CD1c-positive myeloid dendritic cell (primary cell): Measurements from ENCODE around the gene TIMM21.

Experiments
- DNase-seq: peaks from one replicate; pipeline ENCODE4 v3.0.0-alpha.2; 2016; ENCODE audit errors: extremely low spot score

TIMM21 gene, protein sequence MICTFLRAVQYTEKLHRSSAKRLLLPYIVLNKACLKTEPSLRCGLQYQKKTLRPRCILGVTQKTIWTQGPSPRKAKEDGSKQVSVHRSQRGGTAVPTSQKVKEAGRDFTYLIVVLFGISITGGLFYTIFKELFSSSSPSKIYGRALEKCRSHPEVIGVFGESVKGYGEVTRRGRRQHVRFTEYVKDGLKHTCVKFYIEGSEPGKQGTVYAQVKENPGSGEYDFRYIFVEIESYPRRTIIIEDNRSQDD

DNA sequence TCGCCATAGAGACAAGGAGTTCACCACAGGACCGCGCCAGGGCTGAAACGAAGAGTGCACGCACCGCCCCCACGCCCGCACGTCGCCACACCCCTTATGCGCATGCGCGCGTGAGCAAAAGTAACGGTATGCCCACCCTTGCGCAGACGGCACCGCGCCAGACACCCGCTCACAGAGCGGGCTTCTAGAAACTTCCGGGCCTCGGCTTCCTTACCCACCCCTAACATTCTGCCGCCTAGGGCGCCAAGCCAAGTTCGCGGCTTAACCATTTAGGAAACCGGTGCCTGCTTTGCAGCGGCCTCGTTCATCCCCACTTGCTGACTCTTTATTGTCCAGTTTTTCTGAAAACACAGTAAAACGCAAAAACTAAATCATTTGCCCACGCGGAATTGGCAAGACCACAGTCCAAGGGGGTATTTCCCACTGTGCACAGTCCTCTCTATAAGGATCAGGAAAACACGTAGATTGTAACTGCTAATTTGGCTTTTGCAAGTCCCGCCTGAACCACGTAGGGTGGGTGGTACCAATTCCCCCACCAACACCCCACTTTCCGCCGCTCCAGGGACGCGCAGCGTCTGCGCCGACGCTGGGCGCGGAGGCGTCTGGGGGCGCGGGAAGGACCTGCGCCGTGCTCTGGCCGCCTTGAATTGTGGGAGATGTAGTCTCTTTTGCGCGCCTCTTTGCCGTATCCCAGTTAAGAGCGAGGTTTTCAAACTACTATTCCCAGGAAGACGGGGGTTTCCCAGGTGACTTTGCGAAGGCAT is at the start of gene TIMM21, which contains the start of gene FBXO15:
TIMM21 (plus strand) TSS at position 745 of the 764 bp plus-strand sequence. CDS start 286 bp downstream, outside the sequence.
FBXO15 (minus strand) TSS at position 56 of the 764 bp plus-strand sequence; CDS start at position 7, 49 bp downstream.
- DNase-seq = peak; percentile 99

DNA sequence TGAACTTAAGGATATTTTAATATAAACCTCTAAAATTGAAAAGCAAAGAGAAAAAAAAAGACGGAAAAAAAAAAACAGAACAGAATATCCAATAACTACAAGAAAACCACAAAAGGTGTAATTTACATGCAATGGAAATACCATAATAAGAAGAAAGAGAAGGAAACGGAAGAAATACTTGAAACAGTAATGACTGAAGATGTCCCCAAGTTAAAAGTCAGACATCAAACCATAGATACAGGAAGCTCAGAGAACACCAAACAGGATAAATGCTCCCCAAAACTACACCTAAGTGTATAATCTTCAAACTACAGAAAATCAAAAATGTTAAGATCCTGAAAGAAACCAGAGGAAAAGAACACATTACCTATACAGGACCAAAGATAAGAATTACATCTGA is 39.9 kb upstream of the TIMM21 start:
- no peak for DNase-seq

DNA sequence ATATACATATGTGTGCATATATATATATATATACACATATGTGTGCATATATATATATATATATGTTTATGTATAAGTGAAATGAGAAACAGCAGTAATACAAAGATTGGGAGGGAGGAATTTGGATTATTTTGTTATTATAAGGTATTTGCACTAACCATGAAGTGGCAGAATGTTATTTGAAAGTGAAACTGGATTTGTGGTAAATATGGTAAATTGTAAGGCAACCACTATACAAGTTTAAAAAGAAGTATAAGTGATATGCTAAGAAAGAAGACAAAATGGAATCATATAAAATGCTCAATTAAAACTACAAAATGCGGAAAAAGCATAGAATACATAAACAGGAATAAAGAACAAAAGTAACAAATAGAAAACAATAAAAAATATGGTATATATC is 38.2 kb upstream of the TIMM21 start:
- DNase-seq = no peak

DNA sequence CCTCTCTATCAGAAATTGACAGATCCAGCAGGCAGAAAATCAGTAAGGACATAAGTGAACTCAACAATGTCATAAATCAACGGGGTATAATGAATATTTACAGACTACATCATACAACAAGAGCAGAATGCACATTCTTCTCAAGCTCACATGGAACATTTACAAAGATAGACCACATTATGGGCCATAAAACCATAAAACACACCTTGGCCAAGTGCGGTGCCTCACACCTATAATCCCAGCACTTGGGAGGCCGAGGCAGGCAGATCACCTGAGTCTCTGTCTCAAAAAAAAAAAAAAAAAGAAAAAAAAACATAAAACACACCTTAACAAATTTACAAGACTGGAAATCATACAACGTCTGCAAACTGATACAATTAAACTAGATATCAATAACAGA is 37.3 kb upstream of the TIMM21 start:
- DNase-seq = no peak

DNA sequence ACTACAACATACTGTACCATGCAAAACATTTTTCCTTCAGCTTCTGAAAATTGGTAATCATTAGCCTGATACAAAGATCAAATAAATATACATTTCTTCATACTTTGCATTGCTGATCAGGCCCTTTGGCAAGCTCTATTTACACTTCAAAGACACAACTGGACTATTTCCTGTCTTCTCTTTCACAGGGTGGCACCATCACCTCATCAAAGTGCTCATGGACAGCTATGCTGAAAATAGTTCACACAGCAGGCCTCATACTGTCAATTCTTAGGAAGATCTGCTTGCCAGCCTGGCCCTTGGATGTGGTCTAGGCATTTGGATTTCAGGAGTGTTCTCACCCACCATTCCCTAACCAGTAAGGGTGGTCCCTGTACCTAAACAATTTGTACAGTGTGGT is 34.6 kb upstream of the TIMM21 start:
- no peak for DNase-seq

DNA sequence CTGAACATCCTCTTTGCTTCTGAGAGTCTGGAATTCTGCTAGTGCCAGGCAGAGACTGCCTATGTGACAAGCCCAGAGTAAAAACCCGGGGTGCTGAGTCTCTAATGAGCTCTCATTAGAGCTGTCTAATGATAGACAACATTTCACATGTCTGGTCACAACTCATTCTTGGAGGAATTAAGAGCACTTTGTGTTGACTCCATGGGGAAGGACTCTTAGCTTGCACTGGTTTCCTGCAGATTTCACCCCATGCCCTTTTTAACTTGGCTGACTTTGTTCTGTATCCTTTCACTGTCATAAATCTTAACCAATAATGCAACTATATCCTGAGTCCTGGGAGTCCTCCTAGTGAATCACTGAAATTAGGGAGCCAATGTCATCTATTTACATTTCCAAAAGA is 34.2 kb upstream of the TIMM21 start:
- DNase-seq = no peak

DNA sequence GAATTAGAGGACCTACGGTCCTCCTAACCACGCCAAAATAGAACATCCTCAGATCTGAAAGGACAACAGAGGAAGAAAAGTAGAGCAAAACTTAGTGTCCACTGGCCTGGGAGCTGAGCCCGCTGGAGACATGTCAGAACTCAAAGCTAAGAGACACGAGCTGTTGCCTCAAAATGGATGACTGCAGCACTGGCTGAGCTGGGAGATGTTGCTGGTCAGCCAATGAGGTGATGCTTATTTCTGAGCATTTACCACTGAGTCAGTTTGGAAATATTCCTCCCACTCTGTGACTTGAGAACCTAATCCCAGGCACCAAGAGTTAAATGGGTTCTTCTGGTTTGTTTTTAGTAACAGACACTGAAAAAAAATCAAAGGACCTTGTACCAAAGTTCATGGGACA is 33.3 kb upstream of the TIMM21 start:
- DNase-seq = no peak

DNA sequence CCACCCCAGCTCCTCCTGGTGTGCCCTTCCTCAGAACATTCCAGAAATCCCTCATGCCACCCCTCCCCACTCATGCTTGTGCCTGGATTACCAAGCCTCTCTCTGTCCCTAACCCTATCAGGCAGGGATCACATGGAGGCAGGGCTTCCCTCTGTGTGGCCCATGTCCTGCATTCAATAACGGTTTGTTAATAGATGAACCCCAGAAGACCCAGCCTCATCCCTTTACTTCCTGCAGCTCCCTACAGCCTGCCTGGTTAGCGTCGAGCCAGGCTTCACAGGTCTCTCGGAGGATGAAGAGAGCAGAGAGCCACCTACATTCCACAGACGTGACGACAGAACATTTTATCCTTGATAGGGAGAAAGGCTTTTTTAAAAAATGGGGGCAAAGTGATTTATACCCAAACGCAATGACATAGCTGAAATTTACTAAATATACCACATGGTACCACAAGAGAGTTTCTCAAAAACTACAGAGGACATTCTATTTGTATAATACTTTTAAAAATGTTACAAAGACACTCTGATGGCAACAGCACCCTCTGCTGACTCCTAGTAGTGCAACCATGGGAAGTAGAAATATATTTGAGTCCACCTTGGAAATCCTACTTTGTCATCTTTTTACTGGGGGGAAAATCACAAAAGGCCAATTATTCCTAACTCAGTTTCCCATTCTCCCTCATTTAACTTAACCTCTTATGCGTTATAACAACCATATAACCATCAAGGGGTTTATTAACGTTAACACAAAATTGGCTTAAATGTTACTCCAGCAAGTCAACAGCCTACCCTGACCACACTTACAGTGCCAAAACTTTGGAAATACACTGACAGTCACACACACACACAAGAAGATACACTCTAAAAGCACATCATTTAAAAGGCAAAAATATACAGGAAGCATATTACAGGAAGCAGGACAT is 31.4 kb upstream of the TIMM21 start:
- peak; percentile 26 for DNase-seq

DNA sequence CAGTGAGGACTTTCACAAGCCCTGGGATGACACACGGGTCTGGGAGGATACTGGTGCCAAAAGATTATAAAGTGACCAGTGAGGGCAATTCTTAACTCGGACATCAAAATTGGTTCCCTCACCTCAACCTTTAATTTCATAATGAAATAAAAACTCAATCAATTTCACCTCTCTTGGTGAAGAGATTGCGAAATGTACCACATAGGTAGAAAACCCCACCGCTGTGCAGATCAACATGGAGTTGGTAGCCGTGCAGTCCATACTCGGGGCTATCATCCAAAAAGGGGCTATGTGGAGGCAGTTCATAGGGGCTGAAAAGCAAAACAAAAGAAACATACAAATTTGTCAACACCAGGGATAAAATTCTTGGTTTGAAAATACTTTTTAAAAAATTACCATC is 25.1 kb upstream of the TIMM21 start:
- no peak for DNase-seq

DNA sequence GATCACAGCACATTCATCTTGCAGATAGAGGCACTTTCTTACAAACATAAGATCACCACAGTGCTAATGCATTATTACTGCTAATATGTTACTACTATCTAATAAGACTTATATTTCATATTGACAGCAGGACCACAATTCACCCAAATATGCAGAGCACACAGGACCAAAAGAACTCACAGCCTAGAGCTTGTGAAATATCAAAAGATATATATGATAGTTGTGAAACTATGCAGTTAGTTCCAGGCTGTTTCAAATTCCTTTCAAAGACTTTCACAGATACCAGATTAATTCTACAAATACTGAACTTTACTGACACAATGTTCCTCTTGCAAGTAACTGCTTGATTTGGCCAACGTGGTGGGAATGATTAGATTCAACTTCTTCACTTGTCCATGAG is 23.7 kb upstream of the TIMM21 start:
- DNase-seq = no peak

DNA sequence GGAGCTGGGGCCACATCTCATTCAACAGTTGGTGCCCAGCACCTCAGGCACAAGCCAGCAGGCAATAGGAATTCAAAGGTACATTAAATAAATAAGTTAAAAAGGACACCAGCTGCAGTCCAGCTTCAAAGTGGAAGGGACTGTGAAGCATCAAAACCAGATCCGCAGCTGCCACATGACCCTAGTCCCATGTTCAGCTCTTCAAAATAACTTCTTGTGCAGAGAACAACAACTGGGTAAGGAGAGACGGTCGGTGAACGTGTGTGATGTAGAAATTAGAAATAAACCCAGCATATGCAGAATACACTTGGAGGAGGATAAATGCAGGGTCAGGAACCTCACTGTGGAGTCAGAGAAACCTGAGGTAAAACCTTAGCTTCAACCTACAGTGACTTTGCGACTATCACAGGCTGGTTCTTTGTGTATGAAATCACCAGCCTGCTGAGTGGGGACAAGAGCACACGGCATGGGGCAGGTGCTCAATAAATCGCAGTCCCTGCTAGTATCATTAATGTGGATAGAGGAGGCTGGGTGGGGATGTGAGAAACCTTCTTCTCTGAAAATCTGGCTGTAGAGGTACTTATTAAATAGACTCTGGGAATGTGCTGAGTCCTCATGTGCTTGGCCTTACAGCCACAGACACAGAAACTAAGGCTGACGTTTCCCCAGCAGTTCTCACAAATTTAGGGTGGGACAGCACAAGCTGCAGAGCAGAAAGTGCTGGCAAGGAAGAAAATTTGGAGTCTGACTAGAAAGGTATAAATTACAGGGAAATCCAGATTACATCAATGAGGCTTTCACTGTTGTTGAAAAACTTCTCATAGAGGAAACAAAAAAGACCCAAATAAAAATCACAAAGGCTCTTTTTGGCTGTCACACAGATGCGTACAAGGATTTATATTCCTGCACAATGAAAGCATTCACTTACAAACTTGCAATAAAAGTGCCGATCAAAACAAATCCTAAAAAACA is 21.4 kb upstream of the TIMM21 start:
- DNase-seq = no peak

DNA sequence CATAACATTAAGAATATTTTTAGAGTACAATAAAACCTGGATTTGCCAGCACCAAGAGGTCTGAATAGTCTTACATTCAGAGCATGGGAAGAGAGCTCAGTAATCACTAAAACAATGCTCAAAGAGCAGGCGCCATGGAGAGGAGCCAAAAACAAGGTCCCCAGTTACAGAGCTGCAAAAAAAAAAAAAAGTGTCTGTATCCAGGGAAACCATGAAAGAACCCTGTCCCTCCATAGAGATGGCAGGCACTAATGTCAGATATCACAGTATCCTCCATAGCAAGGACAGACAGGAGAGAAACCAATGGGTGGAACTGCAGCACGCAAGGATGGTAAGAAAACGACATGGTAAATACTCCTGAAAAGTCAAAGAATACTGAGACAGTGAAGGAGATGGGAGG is 20.2 kb upstream of the TIMM21 start:
- DNase-seq = no peak

DNA sequence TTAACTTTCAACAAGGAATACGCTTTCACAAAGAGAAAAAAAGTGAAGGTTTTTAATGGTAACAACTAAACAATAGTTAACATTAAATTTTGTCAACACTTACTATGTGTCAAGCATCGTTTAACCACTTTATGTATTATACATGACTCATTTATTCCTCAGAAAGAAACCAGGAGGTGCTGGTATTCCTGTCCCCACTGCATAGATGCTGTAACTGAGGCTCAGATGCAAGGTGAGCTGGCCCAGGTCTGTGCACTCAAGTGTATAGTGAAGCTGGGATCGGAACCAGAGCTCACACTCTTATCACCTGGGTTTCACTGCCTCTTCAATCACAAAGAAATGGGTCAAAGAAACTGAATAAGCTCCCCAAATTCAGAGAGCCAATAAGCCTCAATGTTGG is 17.2 kb upstream of the TIMM21 start:
- no peak for DNase-seq

DNA sequence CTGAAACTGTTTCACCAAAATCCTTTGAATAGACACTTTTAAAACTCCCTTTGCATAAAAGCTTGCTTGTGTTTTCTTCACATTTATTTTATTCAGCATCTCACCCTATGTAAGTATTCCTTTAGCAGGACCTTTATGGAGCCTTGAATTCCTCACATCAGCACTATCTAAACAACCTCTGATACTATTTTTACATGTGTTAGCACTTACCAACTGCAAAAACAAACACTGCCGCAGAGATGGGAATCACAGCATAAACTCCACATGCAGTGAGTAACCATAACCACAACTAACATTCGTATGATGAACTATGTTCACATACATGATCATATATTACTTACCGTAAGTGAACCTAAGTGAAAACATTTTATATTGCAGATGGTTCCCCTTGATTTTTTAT is 16.1 kb upstream of the TIMM21 start:
- DNase-seq = no peak

DNA sequence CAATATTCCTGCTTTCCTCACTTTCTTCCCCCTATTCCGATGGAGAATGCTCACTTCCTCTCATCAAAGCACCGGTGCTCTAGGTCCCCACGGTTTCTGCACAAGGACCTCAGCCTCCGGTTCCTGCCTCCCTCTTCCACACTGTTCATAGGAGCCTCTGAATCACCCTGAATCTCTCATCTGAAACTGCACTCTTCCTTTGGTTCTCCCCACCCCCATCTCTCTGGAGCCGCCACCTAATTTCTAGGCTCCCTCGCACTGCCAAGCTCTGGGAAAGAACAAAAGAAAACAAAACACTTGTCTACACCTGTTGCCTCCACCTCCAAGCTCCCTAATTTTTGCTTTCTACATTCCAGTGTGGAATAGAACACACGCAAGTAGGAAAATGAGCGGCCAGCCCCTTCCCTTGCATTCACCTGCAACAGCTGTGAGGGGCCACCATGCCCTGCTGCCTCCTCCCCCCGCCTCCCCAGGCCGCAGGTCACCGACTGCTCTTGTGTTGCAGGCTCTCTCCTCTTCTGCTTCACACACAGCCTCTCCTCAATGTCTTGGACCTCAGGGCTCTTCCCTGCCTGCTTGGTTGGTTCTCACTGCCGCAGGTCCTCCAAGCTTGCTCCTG is 10.3 kb upstream of the TIMM21 start:
- no peak for DNase-seq

DNA sequence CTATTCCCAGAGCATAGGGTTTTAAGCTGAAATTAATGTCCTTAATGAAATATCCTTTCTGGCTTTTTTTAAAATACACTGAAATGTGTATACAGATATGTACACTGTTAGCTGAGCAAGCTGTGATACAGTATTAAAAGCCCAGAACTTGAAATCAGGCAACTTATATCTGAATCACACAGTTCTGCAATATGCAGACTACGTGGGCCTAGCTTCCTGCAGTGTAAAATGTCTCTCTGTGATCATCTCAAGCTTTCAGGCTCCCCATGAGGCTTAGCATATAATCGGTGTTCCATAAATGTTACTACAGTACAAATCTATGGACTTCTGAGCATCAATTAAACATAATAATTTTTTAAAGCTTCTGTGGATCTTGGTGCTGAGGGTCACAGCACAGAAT is 8.9 kb upstream of the TIMM21 start:
- peak; percentile 57 for DNase-seq

DNA sequence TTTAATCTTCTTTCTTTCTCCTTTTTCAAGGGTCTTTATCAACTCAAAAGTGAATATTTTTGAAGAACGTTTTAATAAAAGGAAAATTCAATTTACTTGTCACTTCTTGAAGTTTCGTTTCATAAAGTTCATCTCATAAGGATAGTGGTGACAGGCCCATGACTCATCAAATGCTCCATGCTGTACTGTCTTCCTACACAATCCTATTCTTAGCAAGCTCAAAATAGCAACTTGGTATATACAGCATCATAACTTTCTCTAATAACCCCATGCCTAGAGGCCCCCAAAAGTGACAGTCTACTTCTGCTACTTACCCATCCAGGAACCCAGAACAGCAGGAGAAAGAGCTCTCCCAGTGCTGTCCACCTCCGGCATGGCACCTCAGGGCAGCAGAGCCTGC is 8.4 kb upstream of the TIMM21 start:
- peak; percentile 78 for DNase-seq

DNA sequence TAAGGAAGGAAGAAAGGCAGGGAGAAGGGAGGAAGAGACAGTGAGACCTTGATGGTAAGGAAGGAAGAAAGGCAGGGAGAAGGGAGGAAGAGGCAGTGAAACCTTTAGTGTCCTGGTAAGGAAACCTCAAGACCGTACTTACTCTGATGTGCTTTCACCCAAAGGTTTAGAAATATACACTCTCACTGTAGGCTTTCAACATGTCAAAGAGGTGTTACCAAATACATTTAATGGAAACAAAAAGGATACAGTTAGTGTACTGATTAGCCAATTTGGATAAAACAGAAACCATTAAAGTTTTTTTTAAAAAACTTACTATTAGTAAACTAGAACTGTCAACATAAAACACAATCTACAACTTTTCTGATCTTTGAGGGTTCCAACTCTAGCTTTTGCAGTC is 7.7 kb upstream of the TIMM21 start:
- peak; percentile 33 for DNase-seq

DNA sequence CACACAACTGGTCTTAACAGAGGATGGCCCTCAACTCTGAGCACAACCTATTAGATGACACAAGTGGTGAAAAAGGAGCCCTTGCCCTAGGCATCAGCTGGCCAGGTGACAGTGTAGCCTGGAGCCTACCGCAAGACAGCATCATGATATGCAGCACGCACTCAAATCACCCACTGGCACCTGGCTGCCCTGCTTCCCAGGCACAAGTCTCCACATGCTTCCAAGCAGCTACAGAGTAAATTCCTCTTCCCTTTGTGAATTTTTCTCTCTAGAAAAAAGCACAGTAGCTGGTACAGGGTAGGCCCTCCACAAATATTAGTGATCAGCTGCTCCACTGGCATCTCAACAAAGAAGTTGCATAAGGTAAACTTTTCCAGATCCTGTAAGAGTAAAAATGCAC is 6.7 kb upstream of the TIMM21 start:
- DNase-seq = no peak

DNA sequence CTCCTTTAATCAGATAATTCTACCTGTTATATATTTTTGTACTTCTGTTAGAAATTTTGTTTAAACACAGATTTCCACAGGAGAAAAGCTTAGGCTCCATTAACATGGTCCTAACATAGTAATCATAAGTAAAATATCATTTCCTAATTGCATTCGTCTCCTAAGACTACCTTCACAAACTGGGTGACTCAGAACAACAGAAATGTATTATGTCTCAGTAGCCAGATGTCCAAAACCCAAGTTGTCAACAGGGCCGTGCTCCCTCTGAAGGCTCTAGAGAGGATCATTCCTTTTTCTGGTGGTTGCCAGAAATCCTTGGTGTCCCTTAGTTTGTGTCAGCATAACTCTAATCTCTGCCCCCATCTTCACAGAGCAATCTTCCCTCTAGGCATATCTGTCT is 6.1 kb upstream of the TIMM21 start:
- no peak for DNase-seq

DNA sequence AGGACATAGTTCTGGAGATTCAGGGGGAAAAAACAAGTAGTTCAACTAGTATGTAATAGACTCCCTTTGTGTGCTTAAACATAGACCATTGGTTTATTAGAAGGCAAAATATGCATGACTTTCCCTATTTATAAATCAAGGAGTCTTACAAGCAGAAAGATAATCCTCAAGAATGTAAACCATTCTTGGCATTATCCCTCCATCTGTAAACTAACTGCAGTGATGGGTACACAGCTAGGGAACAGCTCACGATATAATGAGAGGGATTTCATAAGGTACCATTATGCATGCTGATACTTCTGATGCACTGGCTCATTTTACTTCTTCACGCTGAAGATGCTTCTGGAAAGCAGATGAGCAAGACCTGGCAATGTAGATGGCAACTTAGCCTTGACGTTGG is 1.6 kb upstream of the TIMM21 start:
- no peak for DNase-seq
